ENCODE results near the gene PON1.

- TF ChIP-seq, protein P1, sequence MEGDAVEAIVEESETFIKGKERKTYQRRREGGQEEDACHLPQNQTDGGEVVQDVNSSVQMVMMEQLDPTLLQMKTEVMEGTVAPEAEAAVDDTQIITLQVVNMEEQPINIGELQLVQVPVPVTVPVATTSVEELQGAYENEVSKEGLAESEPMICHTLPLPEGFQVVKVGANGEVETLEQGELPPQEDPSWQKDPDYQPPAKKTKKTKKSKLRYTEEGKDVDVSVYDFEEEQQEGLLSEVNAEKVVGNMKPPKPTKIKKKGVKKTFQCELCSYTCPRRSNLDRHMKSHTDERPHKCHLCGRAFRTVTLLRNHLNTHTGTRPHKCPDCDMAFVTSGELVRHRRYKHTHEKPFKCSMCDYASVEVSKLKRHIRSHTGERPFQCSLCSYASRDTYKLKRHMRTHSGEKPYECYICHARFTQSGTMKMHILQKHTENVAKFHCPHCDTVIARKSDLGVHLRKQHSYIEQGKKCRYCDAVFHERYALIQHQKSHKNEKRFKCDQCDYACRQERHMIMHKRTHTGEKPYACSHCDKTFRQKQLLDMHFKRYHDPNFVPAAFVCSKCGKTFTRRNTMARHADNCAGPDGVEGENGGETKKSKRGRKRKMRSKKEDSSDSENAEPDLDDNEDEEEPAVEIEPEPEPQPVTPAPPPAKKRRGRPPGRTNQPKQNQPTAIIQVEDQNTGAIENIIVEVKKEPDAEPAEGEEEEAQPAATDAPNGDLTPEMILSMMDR (IDR thresholded peaks at IDR 0.05): no peak
- no peak for TF ChIP-seq POLR2A (IDR thresholded peaks at IDR 0.05)
Observed at GRCh38 chr7:95296456-95296855, 27.9 kb downstream of the PON1 start.

All from thyroid gland (tissue), 4 donors.